H9 (cell line): Measurements from ENCODE around the gene SMAD7. TPM values are rescaled to one million over a fixed set of nuclear protein-coding genes. Genes with fewer than 3 reads are reported as not detected.

ENCODE experiments used
- DNase-seq: peaks from one replicate; pipeline ENCODE4 v3.0.0-alpha.2; 2017
- H2AFZ ChIP-seq: one replicate; pipeline ENCODE4 v1.6.1; 2013; ENCODE audit warnings: mild to moderate bottlenecking, low read length, control low read depth, moderate library complexity
- H2AK5ac ChIP-seq: 2 replicates; pipeline ENCODE4 v1.6.1; 2013; ENCODE audit warnings: low read length, control low read depth, mixed read lengths; ENCODE audit not compliant: insufficient read length
- H2BK120ac ChIP-seq: one replicate; pipeline ENCODE4 v1.6.1; 2013; ENCODE audit warnings: low read depth, mild to moderate bottlenecking, low read length, control low read depth, inconsistent platforms; ENCODE audit not compliant: poor library complexity, severe bottlenecking
- H2BK12ac ChIP-seq: 2 replicates; pipeline ENCODE4 v1.6.1; 2013; ENCODE audit warnings: low read length, control low read depth, mixed read lengths, low read depth; ENCODE audit not compliant: insufficient read length
- H2BK15ac ChIP-seq: 2 replicates; pipeline ENCODE4 v1.6.1; 2013; ENCODE audit warnings: low read depth, low read length, control low read depth
- H2BK20ac ChIP-seq: one replicate; pipeline ENCODE4 v1.6.1; 2013; ENCODE audit warnings: low read depth, mild to moderate bottlenecking, low read length, control low read depth, inconsistent platforms; ENCODE audit not compliant: poor library complexity, severe bottlenecking
- H2BK5ac ChIP-seq: 2 replicates; pipeline ENCODE4 v1.6.1; 2013; ENCODE audit warnings: low read length, control low read depth, mixed read lengths; ENCODE audit not compliant: insufficient read length
- H3K14ac ChIP-seq: 2 replicates; pipeline ENCODE4 v1.6.1; 2013; ENCODE audit warnings: low read length, control low read depth; ENCODE audit not compliant: insufficient read depth
- H3K18ac ChIP-seq: 2 replicates; pipeline ENCODE4 v1.6.1; 2013; ENCODE audit warnings: low read depth, mild to moderate bottlenecking, mixed read lengths, low read length, control low read depth; ENCODE audit not compliant: insufficient read length
- H3K23ac ChIP-seq: 2 replicates; pipeline ENCODE4 v1.6.1; 2013; ENCODE audit warnings: low read length, control low read depth, mixed read lengths, low read depth; ENCODE audit not compliant: insufficient read length
- H3K23me2 ChIP-seq: 2 replicates; pipeline ENCODE4 v1.6.1; 2013; ENCODE audit warnings: low read depth, mild to moderate bottlenecking, mixed read lengths, low read length, control low read depth; ENCODE audit not compliant: insufficient read length, poor library complexity, severe bottlenecking
- H3K27ac ChIP-seq: 2 replicates; pipeline ENCODE4 v1.5.1; 2013; ENCODE audit warnings: low read length, control low read depth, mixed read lengths, low read depth; ENCODE audit not compliant: insufficient read length
- H3K27me3 ChIP-seq: 2 replicates; pipeline ENCODE4 v1.6.1; 2013; ENCODE audit warnings: low read length, control low read depth, inconsistent platforms; ENCODE audit not compliant: insufficient read depth
- H3K4ac ChIP-seq: 2 replicates; pipeline ENCODE4 v1.6.1; 2013; ENCODE audit warnings: low read depth, mild to moderate bottlenecking, control low read depth, inconsistent platforms, low read length, moderate library complexity
- H3K4me1 ChIP-seq: 2 replicates; pipeline ENCODE4 v1.6.1; 2013; ENCODE audit warnings: low read length, control low read depth, inconsistent platforms; ENCODE audit not compliant: insufficient read depth
- H3K4me2 ChIP-seq: 2 replicates; pipeline ENCODE4 v1.6.1; 2013; ENCODE audit warnings: low read length, control low read depth, mixed read lengths; ENCODE audit not compliant: insufficient read length, insufficient read depth
- H3K56ac ChIP-seq: 2 replicates; pipeline ENCODE4 v1.6.1; 2013; ENCODE audit warnings: low read depth, mild to moderate bottlenecking, mixed read lengths, low read length, control low read depth; ENCODE audit not compliant: insufficient read length
- H3K79me1 ChIP-seq: 2 replicates; pipeline ENCODE4 v1.6.1; 2013; ENCODE audit warnings: low read depth, mild to moderate bottlenecking, moderate library complexity, low read length, control low read depth, inconsistent platforms; ENCODE audit not compliant: insufficient read depth, poor library complexity, severe bottlenecking
- H3K79me2 ChIP-seq: 2 replicates; pipeline ENCODE4 v1.6.1; 2013; ENCODE audit warnings: low read length, control low read depth, inconsistent platforms; ENCODE audit not compliant: insufficient read depth
- H3K9ac ChIP-seq: 2 replicates; pipeline ENCODE4 v1.6.1; 2013; ENCODE audit warnings: low read length, control low read depth, mixed read lengths; ENCODE audit not compliant: insufficient read length; ENCODE audit errors: extremely low read depth
- H3K9me3 ChIP-seq: one replicate; pipeline ENCODE4 v1.6.1; 2013; ENCODE audit warnings: low read depth, low read length, inconsistent platforms; ENCODE audit not compliant: control insufficient read depth
- H3T11ph ChIP-seq: one replicate; pipeline ENCODE4 v1.6.1; 2013; ENCODE audit warnings: mild to moderate bottlenecking, low read length, control low read depth, inconsistent platforms
- H4K20me1 ChIP-seq: one replicate; pipeline ENCODE4 v1.6.1; 2013; ENCODE audit not compliant: control insufficient read depth, insufficient read length, insufficient read depth
- H4K5ac ChIP-seq: 2 replicates; pipeline ENCODE4 v1.6.1; 2013; ENCODE audit warnings: low read depth, mild to moderate bottlenecking, mixed read lengths, low read length, control low read depth; ENCODE audit not compliant: insufficient read length
- H4K8ac ChIP-seq: replicated peaks from 2 replicates; pipeline ENCODE4 v1.6.1; 2013; ENCODE audit warnings: low read length, control low read depth, mixed read lengths, low read depth; ENCODE audit not compliant: insufficient read length
- H4K91ac ChIP-seq: 2 replicates; pipeline ENCODE4 v1.6.1; 2013; ENCODE audit warnings: low read depth, mild to moderate bottlenecking, moderate library complexity, mixed read lengths, low read length, control low read depth; ENCODE audit not compliant: insufficient read length
- H3K27ac Mint-ChIP-seq, 3 experiments: 2 replicates in 2 of 3; 3 replicates in 1 of 3; pipeline ENCODE4 v1.8.0; 2020 to 2021; ENCODE audit warnings: mixed read lengths in 3 of 3, mild to moderate bottlenecking in 1 of 3, moderate library complexity in 1 of 3
- H3K27me3 Mint-ChIP-seq: 2 replicates; pipeline ENCODE4 v1.8.0; 2021; ENCODE audit warnings: low read depth, mild to moderate bottlenecking, moderate library complexity, mixed read lengths
- H3K36me3 Mint-ChIP-seq, 3 experiments: 2 replicates in 2 of 3; 3 replicates in 1 of 3; pipeline ENCODE4 v1.8.0; 2020 to 2021; ENCODE audit warnings: low read depth in 3 of 3, mixed read lengths in 3 of 3; ENCODE audit not compliant: insufficient read depth in 1 of 3
- H3K4me1 Mint-ChIP-seq, 2 experiments: 2 replicates each; pipeline ENCODE4 v1.8.0; 2020; ENCODE audit warnings: mixed read lengths in 2 of 2
- H3K4me3 Mint-ChIP-seq, 2 experiments: 2 replicates in 1 of 2; 3 replicates in 1 of 2; pipeline ENCODE4 v1.8.0; 2020 to 2021; ENCODE audit warnings: mild to moderate bottlenecking in 2 of 2, mixed read lengths in 2 of 2, moderate library complexity in 1 of 2
- H3K9me3 Mint-ChIP-seq, 2 experiments: 2 replicates in 1 of 2; 3 replicates in 1 of 2; pipeline ENCODE4 v1.8.0; 2020; ENCODE audit warnings: mild to moderate bottlenecking in 2 of 2, mixed read lengths in 2 of 2, moderate library complexity in 1 of 2
- CTCF ChIP-seq: fragments of 200-600 bp; sonication (generic); conservative IDR thresholded peaks from 3 replicates; pipeline ENCODE4 v1.8.0; 2021; ENCODE audit warnings: antibody characterized with exemption, mild to moderate bottlenecking
- WGBS: extraction: QIAGEN DNeasy Blood & Tissue Kit; methylation state at CpG from one replicate; pipeline ENCODE4 v1.1.7; 2013; ENCODE audit warnings: missing lambda C conversion rate, low lambda C conversion rate, mixed read lengths; ENCODE audit not compliant: insufficient read length; ENCODE audit errors: extremely low coverage; 5-methylcytosine and 5-hydroxymethylcytosine counted together
- total RNA-seq: library from RNA; stranded (reverse); gene quantifications from 2 replicates; pipeline ENCODE4 v1.2.1, GENCODE V29; 2021

Gene SMAD7
- total RNA-seq, 1 experiment from 2014 or later: 27.7 TPM

- H4K5ac ChIP-seq: no peak overlapping the region
- H3K27ac ChIP-seq: no peak overlapping the region
- no peaks in the 10 kb centered on the region for H3K27me3 ChIP-seq
- Mint-ChIP-seq H3K27me3 (no peaks in the 10 kb centered on the region), H3K4me3 (peak overlapping the region in 1 of 2 experiments; percentile 65; a peak in 3 of 5 replicates), H3K9me3 (no peaks in the 10 kb centered on the region), H3K27ac (peak overlapping the region; percentile 77 to 95 (median 85); a peak in 6 of 7 replicates), H3K4me1 (peaks cover 90 to 97% of the 10 kb centered on the region in 2 experiments), H3K36me3 (peaks cover 0 to 28% (median 14%) of the 10 kb centered on the region in 3 experiments; a peak in 5 of 7 replicates)
- H3K9ac ChIP-seq: no peak overlapping the region
- H2BK120ac ChIP-seq: no peak overlapping the region
- no peak for DNase-seq
- no peak overlapping the region for H2BK12ac ChIP-seq
- TF ChIP-seq CTCF: no peak
- H2BK15ac ChIP-seq: no peak overlapping the region
- H3K79me2 ChIP-seq: peaks cover 74% of the 10 kb centered on the region; the same call in 1 of the 2 replicates
- H2BK20ac ChIP-seq: no peak overlapping the region
- no peak overlapping the region for H4K8ac ChIP-seq
- no peak overlapping the region for H4K91ac ChIP-seq
- no peak overlapping the region for H3K14ac ChIP-seq
- peaks cover 26% of the 10 kb centered on the region for H3K4me1 ChIP-seq
- no peak overlapping the region for H2AFZ ChIP-seq
- H3K18ac ChIP-seq: no peak overlapping the region
- no peak overlapping the region for H3K4ac ChIP-seq
- no peaks in the 10 kb centered on the region for H3K79me1 ChIP-seq
- H3T11ph ChIP-seq: no peak overlapping the region
- H2AK5ac ChIP-seq: no peak overlapping the region
- no peak overlapping the region for H3K4me2 ChIP-seq
- no peak overlapping the region for H3K23ac ChIP-seq
- H3K56ac ChIP-seq: no peak overlapping the region
- H2BK5ac ChIP-seq: no peak overlapping the region
- H3K9me3 ChIP-seq: no peaks in the 10 kb centered on the region
- no CpG with 5 or more reads among the region's 9 CpGs for WGBS
- no peaks in the 10 kb centered on the region for H3K23me2 ChIP-seq
- no peaks in the 10 kb centered on the region for H4K20me1 ChIP-seq
Observed at GRCh38 chr18:48928787-48929186, 22.0 kb downstream of the SMAD7 start.
